NCI-H2196 treated with DMSO at 0.1 percent for 48 hours (cell line): Measurements from ENCODE around the gene RPL18.
"Not testable (repeated sequence)": the region's sequence is repeated elsewhere in the genome, so short reads cannot be mapped to it uniquely, and the experiment has no call there.

ENCODE experiments used
- DNase-seq: peaks from one replicate; lab custom pipeline; 2025; ENCODE audit not compliant: unreplicated experiment; lab: John Stamatoyannopoulos, UW

RPL18 gene

DNA sequence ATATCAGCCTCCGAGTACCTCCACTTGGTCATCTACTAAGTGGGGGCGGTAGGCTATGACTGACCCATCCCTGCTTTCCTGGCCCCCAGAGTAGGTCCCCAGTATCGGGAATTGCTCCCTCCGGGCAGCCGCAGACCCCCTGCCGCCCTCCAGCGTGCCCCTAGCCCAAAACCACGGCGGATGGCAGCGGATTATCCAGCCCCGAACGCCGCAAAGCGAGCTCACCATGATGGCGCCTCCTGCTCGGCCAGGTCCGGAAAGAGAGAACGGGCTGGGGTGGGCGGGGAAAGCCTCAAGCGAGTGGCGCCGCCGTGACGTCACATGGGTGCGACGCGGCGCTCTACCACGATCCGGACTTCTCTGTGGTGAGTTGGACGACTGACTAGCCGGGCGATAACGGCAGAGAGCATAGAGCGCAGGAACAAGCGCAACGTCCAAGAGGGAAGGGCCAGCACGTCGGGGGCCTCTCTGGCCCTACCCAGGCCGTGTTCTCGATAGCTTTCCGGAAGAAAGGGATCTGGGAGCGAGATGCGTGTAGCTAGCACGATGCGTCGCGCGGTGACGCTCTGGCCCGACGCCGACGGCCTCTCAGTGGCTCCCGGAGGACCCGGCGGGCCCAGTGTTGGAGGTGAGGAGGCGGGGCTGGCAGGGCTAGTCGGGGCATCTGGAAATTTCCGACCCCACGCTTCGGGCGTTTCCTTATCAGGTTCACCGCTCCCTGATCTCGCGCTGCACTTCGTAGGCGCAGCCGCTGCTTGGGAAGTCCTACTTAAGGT, at the start of gene RPL18, which contains the start of gene SPHK2:
Gene RPL18, minus strand, starts transcription at position 263 of the 776 bp plus-strand sequence. Its CDS starts 35 bp downstream, at position 228.
Gene SPHK2, plus strand, starts transcription at position 591 of the 776 bp plus-strand sequence. CDS start 1,009 bp downstream, outside the sequence.
- DNase-seq, result peak; percentile 98

DNA sequence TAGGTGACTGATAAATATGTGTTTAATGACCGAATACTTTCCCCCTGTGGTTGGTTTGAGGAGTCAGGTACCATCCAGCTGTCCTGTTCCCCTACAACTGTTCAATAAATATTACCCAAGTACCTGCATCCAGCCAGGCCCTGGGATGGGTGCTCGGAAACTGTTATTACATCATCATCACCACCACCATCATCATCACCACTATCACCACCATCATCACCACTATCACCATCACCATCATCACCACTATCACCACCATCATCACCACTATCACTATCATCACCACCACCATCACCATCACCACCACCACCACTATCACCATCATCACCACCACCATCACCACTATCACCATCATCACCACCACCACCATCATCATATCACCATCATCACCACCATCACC, 49.8 kb upstream of the RPL18 start:
- no peak for DNase-seq

DNA sequence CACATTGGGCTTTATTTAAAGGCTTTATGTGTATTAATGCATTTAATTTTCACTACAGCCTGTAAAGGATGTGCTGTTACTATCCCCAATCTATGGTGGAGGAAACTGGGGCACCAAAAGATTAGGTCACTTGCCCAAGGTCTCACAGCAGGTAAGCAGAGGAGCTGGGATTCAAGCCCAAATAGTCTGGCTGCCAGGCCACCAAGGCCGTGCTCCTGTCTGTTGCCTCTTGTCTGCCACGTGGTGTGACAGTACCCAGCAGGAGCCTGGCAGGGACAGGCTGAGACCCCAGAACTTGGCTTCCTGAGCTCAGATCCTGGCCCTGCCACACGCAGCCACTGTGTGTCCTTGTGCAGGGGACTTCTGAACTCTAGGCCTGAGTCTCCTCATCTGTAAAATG, 49.4 kb upstream of the RPL18 start:
- no peak for DNase-seq

DNA sequence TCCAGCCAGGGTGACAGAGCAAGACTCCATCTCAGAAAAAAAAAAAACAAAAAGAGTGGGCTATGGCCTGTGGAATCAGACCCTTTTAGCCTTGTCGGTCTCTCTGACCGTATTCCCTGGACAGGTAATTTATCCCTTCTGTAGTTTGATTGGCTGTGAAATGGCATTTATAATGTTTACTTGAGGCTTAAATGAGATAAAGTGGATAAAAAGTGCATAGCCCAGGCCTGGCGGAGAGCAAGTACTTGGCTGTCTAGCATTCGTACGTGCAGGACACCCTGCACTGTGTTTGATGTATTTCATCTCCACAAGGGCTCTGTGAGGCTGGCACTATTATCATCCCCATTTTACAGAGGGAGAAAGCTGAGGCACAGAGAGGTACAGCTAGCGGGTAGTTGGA, 46.8 kb upstream of the RPL18 start:
- DNase-seq, result no peak

DNA sequence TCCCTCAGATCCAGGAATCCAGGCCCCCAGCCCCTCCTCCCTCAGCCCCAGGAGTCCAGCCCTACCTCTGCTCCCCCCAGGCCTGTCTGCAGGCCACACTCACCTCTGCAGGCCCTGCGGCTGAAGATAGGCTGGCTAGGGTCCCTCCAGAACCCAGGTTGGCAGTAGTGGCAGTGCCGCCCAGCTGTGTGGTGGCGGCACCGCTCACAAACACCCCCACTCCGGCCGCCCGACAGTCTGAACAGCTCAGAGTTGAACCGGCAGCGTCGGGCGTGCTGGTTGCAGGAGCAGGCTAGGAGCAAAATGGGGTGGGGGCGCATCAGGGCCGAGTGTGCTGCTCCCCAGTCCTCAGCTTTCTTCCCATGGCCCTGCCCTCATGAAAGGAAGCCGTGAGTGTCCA, 45.5 kb upstream of the RPL18 start:
- DNase-seq, result no peak

DNA sequence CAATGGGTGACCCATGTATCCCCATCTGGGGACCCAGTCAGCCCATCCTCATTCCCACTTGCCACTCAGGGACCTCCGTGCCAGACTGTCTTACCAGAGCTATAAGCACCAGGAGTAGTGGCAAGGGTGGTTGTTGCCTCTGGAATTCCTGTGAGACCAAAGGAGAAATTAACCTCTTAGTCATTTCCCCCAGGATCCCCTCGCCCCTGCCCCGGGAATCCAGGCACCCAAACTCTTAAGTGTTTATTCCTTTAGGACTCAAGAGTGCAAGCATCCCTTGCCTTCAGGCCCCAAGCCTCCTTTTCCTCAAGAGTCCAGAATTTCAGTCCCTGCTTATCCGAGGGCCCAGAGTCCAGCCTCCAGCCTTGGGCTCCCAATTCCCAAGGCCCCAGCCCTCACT, 44.7 kb upstream of the RPL18 start:
- DNase-seq, result no peak

GRCh38 chr19:48661711-48662090, 42.7 kb upstream of the RPL18 start:
- no peak for DNase-seq

GRCh38 chr19:48660852-48661710, 42.1 kb upstream of the RPL18 start:
- DNase-seq, result peak; percentile 98

- peak; percentile 75 for DNase-seq
Measured at GRCh38 chr19:48659768-48660167, 40.8 kb upstream of the RPL18 start.

- no peak for DNase-seq
Measured at GRCh38 chr19:48658483-48658882, 39.5 kb upstream of the RPL18 start.

- not testable (repeated sequence) for DNase-seq
Measured at GRCh38 chr19:48657828-48658227, 38.9 kb upstream of the RPL18 start.

DNA sequence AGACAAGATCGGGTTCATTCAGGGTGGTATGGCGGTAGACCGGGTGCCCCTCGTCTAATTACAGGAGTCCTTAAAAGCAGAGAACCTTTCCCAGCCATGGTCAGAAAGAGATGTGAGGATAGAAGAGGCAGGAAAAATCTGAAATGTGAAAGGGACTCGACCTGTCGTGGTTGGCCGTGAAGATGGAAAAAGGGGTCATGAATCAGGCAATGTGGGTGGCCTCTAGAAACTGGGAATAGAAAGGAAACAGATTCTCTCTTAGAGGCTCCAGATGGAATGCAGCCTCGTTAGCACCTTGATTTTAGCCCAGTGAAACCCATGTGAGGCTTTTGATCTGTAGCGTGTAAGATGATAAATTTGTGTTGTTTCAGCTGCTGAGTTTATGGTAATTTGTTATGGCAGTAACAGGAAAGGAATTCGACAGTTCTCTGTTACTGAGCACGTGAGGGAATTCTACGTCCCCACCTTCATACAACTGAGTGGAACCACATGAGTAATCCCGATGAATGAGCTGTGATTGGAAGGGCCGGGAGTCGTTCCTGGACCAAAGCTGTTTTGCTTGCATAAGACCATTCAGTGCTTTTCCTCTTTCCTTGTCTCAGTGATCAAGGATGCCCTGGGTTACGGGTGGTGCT, 38.0 kb upstream of the RPL18 start:
- no peak for DNase-seq

- no peak for DNase-seq
Measured at GRCh38 chr19:48654299-48655059, 35.5 kb upstream of the RPL18 start.

- no peak for DNase-seq
Measured at GRCh38 chr19:48651683-48652048, 32.7 kb upstream of the RPL18 start.

GRCh38 chr19:48650974-48651682, 32.1 kb upstream of the RPL18 start:
- no peak for DNase-seq

- no peak for DNase-seq
Measured at GRCh38 chr19:48648134-48648533, 29.2 kb upstream of the RPL18 start.

GRCh38 chr19:48646722-48647216, 27.8 kb upstream of the RPL18 start:
- peak; percentile 93 for DNase-seq

- peak; percentile 90 for DNase-seq
Measured at GRCh38 chr19:48646001-48646721, 27.2 kb upstream of the RPL18 start, which contains the start of gene CA11. Gene CA11, minus strand, starts transcription at chr19:48646187. Its CDS starts 555 bp downstream, at chr19:48645632.

GRCh38 chr19:48645620-48646000, 26.6 kb upstream of the RPL18 start:
- no peak for DNase-seq
